HG03060 (cell line): ENCODE data around the gene LAP3.
A peak's percentile ranks its signal among the peaks of the same experiment; 100 is the strongest.
"Not testable (repeated sequence)": the region's sequence is repeated elsewhere in the genome, so short reads cannot be mapped to it uniquely, and the experiment has no call there.

Experiments
- ATAC-seq: cut with Tn5 transposase; IDR thresholded peaks from one replicate; pipeline ENCODE4 v1.9.1; 2021; ENCODE audit warnings: low read depth, moderate number of reproducible peaks; ENCODE audit not compliant: unreplicated experiment

LAP3 gene

DNA sequence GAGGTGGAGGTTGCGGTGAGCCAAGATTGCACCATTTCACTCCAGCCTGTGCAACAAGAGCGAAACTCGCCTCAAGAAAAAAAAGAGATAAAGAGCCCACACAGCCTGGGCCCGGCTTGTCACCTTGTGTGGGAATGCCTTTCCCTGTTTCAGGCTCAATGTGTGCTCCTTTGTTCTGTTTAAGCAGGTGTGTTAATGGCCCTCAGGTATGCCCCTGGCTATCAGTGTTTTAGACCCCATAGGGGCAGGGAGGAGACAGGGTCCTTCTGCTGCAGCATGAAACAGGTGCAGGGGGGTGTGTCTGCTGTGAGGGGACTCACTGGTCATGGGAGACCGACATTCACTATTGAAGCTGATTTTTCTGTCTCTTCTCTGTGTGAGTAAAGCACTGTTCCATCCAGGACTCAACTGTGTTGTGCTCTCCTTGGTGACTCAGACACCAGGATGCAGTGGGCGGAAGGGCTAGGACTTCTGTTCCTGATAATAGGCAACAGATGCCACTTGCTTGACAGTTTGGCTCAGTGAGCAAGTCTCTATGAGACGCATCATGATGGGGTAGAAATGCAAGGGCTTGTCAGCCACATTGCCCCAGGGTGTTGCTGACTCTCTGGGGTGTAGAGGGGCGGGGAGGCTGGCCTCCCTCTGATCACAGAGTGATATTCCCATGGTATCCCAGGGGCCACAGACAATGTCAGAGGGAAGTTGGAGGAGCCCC, 15.6 kb upstream of the LAP3 start:
- no peak for ATAC-seq

DNA sequence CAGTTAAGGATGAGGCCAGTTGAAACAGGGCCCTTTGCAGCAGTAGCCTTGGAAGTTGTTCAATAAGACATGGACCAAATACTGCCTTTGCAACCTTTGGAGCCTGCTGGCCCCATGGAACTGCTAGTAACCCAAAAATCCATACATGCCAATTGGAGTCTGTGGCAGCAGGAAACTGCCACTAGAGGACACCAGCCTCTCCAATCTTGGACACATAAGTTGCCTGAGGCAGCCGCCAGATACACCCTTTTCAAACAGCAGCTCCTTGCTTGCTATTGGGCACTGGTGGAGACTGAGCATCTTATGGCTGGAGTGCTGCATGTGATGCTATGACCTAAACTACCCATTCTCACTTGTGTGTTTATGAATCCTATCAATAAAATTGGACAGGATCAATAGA, 14.8 kb upstream of the LAP3 start:
- ATAC-seq, result no peak

DNA sequence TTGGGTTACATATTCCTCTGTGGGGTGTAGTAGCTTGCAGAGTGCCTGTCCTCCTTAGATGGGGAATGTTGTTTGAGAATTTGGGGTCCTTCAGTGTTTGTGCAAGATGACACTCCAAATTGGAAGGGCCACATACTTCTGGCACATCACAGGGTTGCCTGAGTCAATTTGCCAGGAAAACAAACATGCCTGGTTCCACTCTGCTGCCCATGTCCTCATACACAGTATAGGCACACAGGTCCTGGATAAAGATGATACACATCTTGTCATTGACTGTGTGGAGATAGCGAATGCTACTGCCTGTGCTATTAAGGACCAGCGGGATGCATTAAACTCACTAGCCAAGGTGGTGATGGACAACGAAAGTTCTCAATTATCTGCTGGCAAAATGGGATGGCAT, 11.2 kb upstream of the LAP3 start:
- ATAC-seq, result no peak

DNA sequence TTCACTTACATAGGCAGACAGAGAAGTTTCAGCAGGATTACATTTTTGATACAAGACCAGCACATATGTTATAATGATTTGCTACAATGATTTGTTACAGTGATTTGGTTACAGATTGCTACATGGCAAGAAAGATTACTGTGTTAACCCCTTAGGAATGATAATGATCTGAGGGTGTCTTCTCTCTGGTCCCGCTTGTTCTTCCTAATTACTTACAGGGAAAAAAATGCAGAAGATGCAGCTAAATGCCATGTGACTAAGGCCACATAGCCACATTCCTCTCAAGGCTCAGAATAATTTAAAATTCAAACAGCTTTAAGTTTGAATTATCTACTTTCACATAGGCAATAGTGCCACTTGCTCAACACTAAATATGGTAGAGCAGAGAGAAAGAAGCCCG, 9.7 kb upstream of the LAP3 start:
- ATAC-seq, result no peak

DNA sequence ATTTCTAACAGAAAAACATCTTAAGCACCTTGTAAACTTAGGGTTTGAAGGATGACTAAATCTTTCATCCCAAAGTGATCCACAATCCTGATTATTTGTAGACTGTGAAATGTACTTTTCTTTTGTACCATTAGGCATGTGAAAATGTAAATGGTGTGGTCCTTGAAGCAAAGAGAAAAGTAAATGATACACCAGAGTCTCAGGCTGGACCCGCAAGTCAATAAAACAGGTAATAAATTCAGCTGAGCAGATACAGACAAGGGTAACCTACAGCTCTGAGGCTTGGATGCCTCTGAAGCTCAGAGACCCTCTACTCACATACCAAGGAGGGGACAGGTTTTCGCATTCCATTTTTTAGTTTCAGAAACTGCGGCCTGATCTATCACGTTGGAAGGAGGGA, 2.8 kb upstream of the LAP3 start:
- no peak for ATAC-seq

DNA sequence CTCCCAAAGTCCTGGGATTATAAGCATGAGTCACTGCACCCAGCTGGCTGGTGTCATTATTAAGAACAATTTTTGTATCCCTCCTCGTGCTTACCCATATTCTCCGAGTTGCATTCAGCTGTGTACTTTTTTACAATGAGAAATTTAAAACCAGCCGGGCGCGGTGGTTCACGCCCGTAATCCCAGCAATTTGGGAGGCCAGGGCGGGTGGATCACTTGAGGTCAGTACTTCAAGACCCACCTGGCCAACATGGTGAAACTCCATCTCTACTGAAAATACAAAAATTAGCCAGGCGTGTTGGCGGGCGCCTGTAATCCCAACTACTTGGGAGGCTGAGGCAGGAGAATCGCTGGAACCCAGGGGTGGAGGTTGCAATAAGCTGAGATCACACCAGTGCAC, 1.8 kb upstream of the LAP3 start:
- ATAC-seq, result not testable (repeated sequence)

DNA sequence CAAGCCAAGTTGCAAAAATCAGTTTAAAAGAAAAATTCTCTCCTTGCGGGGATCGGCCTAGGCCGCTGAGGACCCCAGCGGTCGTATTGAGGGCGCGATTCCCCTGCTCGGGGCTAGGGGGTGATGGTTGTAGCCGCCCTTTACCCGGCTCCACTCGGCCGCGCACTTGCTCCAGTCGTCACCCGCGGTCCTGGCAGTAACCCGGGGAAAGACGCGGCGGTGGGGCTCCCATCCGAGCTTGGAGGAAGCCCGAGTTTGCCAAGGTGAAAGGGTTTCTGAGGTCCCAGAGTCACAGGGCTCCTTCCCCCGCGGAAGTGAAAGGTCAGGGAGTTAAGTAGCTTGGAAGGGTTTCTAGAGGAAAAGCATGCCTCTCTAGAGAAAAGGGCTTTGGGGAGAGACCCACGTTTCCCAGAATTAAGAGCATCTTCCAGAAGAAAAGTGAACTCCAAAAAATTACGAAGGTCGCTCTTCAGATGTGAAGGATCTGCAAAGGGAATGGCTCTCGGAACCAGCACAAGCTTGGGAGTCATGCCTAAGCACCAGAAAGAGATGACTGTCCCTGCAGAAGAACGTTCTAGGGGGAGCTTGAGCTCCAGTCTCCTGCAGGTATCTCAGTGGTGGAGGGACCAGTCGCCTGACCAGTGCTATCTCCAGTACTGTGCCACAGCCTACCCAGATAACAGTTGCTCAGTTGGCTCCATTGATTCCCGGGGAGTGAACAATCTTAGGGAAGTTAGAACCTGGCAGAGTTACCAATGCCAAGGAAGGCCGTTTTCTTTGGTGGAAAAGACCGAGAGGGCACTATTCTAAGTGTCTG, 875 bp downstream of the LAP3 start:
- ATAC-seq, result no peak

DNA sequence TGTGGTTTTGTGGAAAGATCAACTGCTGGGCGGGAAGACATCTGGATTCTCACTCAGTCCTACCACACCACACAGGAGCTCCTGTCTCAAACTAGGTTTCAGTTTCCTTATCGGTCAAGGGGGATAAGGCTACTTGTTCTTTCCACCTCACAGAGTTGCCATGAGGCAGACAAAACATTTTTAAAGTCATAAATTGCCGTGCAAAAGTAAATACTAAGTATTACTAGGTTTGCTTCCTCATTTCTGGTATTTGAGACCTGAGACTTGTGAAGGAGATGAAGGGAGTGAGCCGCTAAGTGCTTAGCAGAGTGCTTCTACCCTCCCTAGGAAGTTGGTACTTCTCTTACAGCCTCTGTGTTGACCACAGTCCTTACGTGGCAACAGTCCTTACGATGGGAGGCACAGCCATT, 1.5 kb downstream of the LAP3 start:
- peak; percentile 28 for ATAC-seq

DNA sequence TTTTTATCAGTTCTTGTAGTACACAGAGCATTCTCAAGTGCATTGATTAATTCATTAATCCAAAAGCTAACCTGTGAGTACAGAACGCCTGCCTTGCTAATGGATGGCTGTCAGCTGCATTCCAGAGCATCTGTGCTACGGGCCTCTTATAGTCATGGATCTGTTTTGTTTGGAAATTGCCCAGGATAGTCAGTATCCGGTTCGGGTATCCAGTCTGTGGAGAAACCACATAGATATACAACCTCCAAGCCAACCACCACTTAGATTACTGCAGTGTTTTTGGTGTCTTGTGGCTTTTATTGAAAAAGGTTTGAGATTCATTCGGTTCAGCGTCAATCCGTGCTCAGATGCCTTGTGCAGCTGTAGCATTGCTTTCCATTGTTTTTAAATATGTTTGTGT, 4.0 kb downstream of the LAP3 start:
- ATAC-seq, result no peak

DNA sequence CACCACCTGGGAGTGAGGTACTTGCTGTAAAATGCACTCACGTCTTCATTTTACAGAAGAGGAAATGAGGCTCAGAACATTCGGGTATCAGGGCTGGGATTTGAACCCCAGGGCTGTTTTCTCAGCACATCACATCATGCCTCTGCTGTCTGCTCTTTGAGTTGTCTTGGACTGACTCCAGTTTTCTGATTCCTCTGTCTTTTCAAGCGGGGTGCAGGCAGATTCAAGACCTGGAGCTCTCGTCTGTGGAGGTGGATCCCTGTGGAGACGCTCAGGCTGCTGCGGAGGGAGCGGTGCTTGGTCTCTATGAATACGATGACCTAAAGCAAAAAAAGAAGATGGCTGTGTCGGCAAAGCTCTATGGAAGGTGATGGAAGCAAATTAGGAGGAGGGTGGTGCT, 6.3 kb downstream of the LAP3 start:
- no peak for ATAC-seq

DNA sequence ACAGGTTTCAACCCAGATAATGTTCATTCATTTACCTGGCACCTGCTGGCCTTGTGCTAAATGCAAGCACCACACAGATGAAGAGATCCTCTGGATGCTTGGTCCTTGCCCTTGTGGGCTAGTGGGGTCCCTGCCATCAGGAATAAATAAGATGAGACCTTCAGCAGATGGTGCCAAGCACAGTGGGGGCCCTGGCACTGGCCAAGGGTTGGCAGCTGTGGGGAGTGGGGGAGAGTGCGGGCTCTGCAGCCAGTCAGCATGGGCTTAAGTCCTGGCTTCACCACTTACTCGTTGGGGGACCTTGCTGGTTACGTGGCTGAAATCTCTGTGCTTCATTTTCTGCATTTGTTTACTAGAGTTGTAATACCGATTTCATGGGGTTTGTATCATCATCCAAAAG, 6.9 kb downstream of the LAP3 start:
- no peak for ATAC-seq

DNA sequence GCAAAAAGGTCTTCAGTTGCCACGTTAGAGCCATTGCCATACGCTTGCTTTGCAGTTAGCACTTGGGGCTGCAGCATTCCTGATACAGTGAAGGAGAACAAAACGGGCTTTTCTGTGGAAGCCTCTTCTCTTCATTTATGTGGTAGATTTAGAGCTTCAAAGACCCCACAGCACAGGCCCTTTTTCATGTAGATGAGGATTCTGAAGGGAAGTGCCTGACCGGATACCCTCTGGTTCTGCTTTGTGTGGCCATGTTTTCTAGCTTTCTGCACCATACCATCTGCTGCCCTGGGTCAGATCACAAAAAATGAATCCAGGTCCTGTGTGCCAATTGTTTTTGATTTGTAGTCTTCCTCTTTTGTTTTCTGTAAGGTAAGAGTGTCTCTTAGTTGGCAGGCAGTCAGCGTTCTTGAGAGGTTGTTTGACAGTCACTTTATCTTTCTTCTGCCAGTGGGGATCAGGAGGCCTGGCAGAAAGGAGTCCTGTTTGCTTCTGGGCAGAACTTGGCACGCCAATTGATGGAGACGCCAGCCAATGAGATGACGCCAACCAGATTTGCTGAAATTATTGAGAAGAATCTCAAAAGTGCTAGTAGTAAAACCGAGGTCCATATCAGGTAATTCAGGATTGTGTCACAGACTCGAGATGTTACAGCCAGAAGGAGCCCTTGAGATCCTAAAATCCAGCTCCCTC, 7.7 kb downstream of the LAP3 start:
- ATAC-seq, result no peak

DNA sequence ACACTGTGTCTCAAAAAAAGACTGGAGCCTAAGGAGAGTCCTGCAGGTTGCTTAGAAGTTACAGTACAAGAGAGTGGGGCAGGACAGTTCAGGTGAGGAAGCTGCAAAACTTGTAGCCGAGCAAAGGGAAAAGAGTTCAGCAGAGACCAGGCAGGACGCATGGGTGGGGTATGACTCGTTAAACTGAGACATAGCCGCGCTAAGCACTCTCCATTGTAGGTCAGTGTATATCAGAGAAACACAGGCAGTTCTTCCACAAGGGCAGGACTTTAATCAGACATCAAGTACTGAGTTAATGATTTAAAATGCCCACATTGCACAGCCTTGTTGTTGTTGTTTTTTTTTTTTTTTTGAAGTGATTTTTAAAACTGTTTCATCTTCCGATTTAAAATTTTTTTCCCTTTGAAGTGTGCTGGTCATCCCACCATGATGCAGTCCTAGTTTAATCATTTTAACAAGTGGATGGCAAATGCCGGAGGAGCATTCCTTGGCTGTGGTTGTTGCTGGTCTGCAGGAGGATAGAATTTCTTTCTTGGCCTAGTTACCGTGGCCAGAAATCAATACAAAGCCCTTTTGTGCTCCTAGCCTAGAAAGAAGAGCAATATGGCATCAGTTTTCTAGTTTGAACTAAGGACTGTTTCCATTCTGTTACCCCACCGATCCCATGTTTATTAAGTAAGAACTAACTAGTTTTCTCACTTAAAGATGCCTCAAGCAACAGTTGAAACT, 10.3 kb downstream of the LAP3 start:
- ATAC-seq, result no peak

DNA sequence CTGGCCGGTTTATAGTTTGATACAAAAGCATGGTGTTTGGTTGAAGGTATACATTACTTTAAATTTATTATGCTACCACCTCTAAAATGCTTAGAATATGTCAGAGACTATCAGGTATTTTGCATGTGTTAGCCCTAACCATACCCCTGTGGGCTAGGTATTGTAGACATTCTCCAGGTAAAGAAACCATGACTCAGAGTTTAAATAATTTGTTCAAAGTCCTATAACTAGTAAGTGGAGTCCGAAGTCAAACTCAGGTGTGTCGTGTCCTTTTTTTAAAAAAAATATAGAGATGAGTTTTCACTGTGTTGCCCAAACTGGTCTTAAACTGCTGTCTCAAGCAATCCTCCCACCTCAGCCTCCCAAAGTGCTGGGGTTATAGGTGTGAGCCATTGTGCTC, 12.4 kb downstream of the LAP3 start:
- ATAC-seq, result no peak

DNA sequence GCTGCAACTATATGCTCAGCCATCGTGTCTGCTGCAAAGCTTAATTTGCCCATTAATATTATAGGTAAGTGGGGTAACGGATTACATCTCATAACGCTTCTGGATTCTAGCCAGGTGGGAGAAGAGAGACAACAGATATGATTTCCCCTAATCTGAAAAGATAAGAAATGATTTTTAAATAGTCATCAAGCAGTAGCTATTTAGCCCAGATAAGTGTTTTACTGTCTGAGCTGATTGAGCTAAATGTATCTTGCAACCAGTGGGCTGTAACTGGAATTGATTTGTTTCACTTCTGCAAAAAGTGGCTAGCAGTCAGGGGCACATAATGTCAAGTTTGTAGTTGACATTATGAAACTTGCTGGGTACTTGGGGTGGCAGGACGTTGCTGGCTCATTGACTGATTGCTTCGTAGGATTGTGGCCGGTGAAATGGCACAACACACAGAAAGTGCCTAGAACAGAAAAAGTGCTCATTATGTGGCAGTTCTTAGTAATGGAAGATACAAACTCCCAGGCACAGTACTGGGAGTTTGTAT, 18.5 kb downstream of the LAP3 start:
- peak; percentile 78 for ATAC-seq

DNA sequence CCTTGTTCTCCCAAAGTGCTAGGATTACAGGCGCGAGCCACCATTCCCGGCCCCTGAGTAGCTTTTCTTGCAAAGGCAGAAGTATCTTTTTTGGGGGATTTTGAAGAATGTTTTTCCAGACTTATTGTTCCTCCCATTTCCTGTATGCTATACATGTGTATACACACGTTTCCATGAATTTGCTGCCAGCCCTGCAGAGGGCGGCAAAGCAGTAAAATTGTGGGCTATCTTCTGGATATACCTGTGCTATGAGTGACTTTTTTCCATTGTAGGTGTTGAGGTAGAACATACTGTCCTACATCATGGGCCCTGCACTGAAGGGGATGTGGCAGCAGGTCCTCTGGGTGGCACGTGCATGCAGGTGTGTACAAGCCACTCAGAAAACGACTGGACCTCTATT, 20.5 kb downstream of the LAP3 start:
- ATAC-seq, result no peak

DNA sequence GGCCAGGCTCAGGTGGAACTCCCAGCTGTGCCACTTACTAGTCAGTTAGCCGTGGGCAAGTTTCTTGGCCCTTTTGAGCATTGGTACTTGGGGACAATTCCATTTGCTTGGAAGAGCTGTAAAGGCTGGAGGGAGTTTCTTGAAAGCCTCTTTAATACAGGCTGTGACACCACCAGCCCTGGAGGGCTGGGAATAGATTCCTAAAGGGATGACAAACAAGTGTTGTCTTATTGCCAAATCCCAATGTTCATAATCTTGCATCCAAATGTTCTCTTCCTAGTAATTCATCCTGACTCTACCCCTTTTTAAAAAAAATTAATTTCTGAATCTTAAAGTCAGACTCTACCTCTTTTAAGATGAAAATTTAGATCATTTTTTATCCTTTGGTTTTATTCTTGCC, 22.8 kb downstream of the LAP3 start:
- ATAC-seq, result no peak

DNA sequence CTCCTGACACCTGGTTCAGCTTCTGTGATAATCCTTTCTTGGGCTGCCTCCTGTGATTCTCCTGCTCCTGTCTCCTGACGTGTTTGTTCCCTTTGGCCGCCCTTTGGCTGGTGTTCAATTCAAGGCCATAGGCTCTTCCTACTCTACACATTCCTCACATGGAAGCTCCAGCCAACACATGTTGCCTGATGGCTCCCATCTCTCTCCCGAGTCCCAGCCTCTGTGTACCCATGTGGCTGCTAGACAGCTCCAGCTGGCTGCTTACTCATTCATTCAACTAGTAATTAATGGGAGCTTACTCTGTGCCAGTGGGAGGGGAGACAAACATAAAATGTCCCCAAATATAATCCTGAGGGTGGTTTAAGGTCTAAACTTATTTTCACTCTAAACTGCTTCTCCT, 28.2 kb downstream of the LAP3 start:
- no peak for ATAC-seq

DNA sequence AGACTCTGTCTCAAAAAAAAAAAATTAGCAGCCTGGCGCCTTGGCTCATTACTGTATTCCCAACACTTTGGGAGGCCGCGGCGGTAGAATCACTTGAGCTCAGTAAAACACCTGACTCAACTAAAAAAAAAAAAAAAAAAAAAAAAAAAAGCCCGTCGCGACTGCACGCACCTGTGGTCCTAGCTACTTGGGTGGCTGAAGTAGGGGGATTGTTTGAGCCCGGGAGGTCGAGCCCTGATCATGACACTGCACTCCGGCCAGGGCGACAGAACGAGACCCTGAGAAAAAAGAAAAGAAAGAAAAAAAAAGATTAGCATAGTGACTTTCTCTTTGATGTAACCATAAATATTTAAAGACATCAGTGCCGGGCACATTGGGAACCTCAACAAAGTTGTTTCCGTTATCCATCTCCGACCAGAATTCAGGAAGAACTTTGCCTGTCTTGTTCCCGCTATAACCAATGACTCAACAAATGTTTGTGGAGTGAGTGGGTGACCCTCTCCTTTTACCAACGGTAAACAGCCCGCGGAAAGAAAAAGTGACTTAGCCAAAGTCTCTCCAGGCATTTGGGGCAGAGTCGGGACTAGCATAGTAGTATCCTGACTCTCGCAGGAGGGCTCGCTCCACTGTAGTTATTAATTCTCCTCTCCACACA, 36.9 kb downstream of the LAP3 start:
- peak; percentile 27 for ATAC-seq
